Measurements from ENCODE around the gene ITIH3. TPM values are rescaled to one million over a fixed set of nuclear protein-coding genes. Genes with fewer than 3 reads are reported as not detected.

The ITIH3 gene
- polyA plus RNA-seq, 1 of the 3 experiments (the other 2 are of a cell fraction) = 4.3 TPM

GRCh38 chr3:52857133-52857532, 62.5 kb downstream of the ITIH3 start:
- Histone ChIP-seq H3K4me3 (ENCODE audit: low read depth in 2 of 2, low read length in 1 of 2) (no peak overlapping the region), H3K27ac (ENCODE audit: low read depth in 2 of 2, low read length in 1 of 2) (no peak overlapping the region), H3K9me2 (no peaks in the 10 kb centered on the region), H3K79me2 (ENCODE audit: insufficient read depth) (peaks cover 4% of the 10 kb centered on the region; the same call in 1 of the 2 replicates), H3K27me3 (ENCODE audit: insufficient read depth) (no peaks in the 10 kb centered on the region), H3K4me1 (ENCODE audit: control insufficient read depth in 1 of 2, insufficient read depth in 2 of 2, low read depth in 1 of 2, low read length in 1 of 2) (no peaks in the 10 kb centered on the region), H4K20me1 (ENCODE audit: insufficient read depth) (no peaks in the 10 kb centered on the region), H3K9ac (no peak overlapping the region), H3K36me3 (replicated peaks in 1 of 2; ENCODE audit: control insufficient read depth in 1 of 2, insufficient read depth in 2 of 2, low read length in 1 of 2) (peaks cover 0 to 4% of the 10 kb centered on the region in 2 experiments), H3K4me2 (no peak overlapping the region), H2AFZ (ENCODE audit: low read depth) (no peak overlapping the region), H3K9me3 (no peaks in the 10 kb centered on the region), H3F3A (replicated peaks; ENCODE audit: insufficient read depth) (no peaks in the 10 kb centered on the region)
- POLR2A ChIA-PET = no interaction called here
- CTCF ChIA-PET = interaction anchor here (1.2 kb wide), 1 partner anchor 10 kb away, joined by 4 read pairs; no protein-coding TSS in a partner anchor
- 91% methylated on average over 3 of the region's 3 CpGs for WGBS (ENCODE audit: low lambda C conversion rate)
- no peak for TF ChIP-seq USF2 (IDR thresholded peaks at IDR 0.05; ENCODE audit: borderline replicate concordance, low read depth, low read length)
- TF ChIP-seq ZBTB33 (IDR thresholded peaks at IDR 0.05; ENCODE audit: borderline replicate concordance, low read depth) = no peak
- no peak for TF ChIP-seq TEAD4 (IDR thresholded peaks at IDR 0.05; ENCODE audit: borderline replicate concordance, insufficient read depth)
- no peak for DNase-seq

GRCh38 chr3:52857864-52858263, 63.3 kb downstream of the ITIH3 start:
- H4K20me1 ChIP-seq (ENCODE audit: insufficient read depth) = no peaks in the 10 kb centered on the region
- H3K36me3 ChIP-seq (replicated peaks in 1 of 2; ENCODE audit: control insufficient read depth in 1 of 2, insufficient read depth in 2 of 2, low read length in 1 of 2) = no peaks in the 10 kb centered on the region
- peaks cover 4% of the 10 kb centered on the region; the same call in 1 of the 2 replicates for H3K79me2 ChIP-seq (ENCODE audit: insufficient read depth)
- ChIA-PET CTCF (no interaction called here), POLR2A (no interaction called here)
- H3F3A ChIP-seq (replicated peaks; ENCODE audit: insufficient read depth) = no peaks in the 10 kb centered on the region
- TF ChIP-seq, protein P1, sequence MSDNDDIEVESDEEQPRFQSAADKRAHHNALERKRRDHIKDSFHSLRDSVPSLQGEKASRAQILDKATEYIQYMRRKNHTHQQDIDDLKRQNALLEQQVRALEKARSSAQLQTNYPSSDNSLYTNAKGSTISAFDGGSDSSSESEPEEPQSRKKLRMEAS (IDR thresholded peaks at IDR 0.05; ENCODE audit: low read depth) = no peak
- no peak for TF ChIP-seq GABPA (IDR thresholded peaks at IDR 0.05; ENCODE audit: low read depth)
- no peak for TF ChIP-seq MEF2A (IDR thresholded peaks at IDR 0.05; ENCODE audit: borderline replicate concordance, low read depth)
- no peak for TF ChIP-seq PBX3 (IDR thresholded peaks at IDR 0.05)
- no peak for TF ChIP-seq YY1 (IDR thresholded peaks at IDR 0.05; ENCODE audit: low read depth)
- no peak for TF ChIP-seq CHD2 (IDR thresholded peaks at IDR 0.05; ENCODE audit: low read length, partially characterized antibody)
- no peak overlapping the region for H3K9ac ChIP-seq
- H3K4me3 ChIP-seq (ENCODE audit: low read depth in 2 of 2, low read length in 1 of 2) = no peak overlapping the region
- no peak overlapping the region for H2AFZ ChIP-seq (ENCODE audit: low read depth)
- DNase-seq = no peak
- H3K4me1 ChIP-seq (ENCODE audit: control insufficient read depth in 1 of 2, insufficient read depth in 2 of 2, low read depth in 1 of 2, low read length in 1 of 2) = no peaks in the 10 kb centered on the region
- WGBS (ENCODE audit: low lambda C conversion rate) = 81% methylated on average over 5 of the region's 5 CpGs
- no peaks in the 10 kb centered on the region for H3K9me2 ChIP-seq
- no peaks in the 10 kb centered on the region for H3K9me3 ChIP-seq
- H3K27ac ChIP-seq (ENCODE audit: low read depth in 2 of 2, low read length in 1 of 2) = no peak overlapping the region
- no peaks in the 10 kb centered on the region for H3K27me3 ChIP-seq (ENCODE audit: insufficient read depth)
- H3K4me2 ChIP-seq = no peak overlapping the region

Small RNAs within 50 kb of the gene (small RNA-seq; reads per million reads assigned to genes)
- 0 reads per million in 7 experiments for gene MIR8064
- 0 reads per million in 7 experiments for gene MUSTN1

Other genes with a start within 250 kb of the ITIH3 start
- 14.0 and 14.3 TPM in 2 replicates for gene PBRM1, start 108.9 kb upstream of the ITIH3 start, polyA plus RNA-seq (2012; rRNA removed)
- 55.0 and 77.0 TPM in 2 replicates for gene GNL3, start 108.8 kb upstream of the ITIH3 start, polyA plus RNA-seq (2012; rRNA removed)
- gene GLT8D1, start 89.0 kb upstream of the ITIH3 start, polyA plus RNA-seq (2012; rRNA removed) = 102 and 135 TPM in 2 replicates
- gene SPCS1, start 88.7 kb upstream of the ITIH3 start, polyA plus RNA-seq (2012; rRNA removed) = 191 and 198 TPM in 2 replicates
- 8.8 and 9.3 TPM in 2 replicates for gene NEK4, start 23.9 kb upstream of the ITIH3 start, polyA plus RNA-seq (2012; rRNA removed)
- gene ITIH1, start 17.2 kb upstream of the ITIH3 start, polyA plus RNA-seq (2012; rRNA removed) = not detected in 2 replicates
- 1.1 and 2.0 TPM in 2 replicates for gene ITIH4, start 35.9 kb downstream of the ITIH3 start, polyA plus RNA-seq (2012; rRNA removed)
- gene MUSTN1, start 40.2 kb downstream of the ITIH3 start, polyA plus RNA-seq (2012; rRNA removed) = 0.42 and 0.54 TPM in 2 replicates
- 9.3 and 10.4 TPM in 2 replicates for gene STIMATE, start 102.8 kb downstream of the ITIH3 start, polyA plus RNA-seq (2012; rRNA removed)